CD4-positive, alpha-beta T cell treated with Interleukin-17A for 4 hours (primary cell): ENCODE data around the gene GPR39.
"Not testable (repeated sequence)": the region's sequence is repeated elsewhere in the genome, so short reads cannot be mapped to it uniquely, and the experiment has no call there.

Experiments
- DNase-seq: peaks from one replicate; pipeline ENCODE4 v3.0.0-alpha.2; 2020; ENCODE audit warnings: mixed read lengths

Gene GPR39

GRCh38 chr2:132416723-132417395 is at the start of gene GPR39:
Gene GPR39 (plus strand): TSS chr2:132416805.
- DNase-seq, result no peak

GRCh38 chr2:132368191-132368590 is 48.4 kb upstream of the GPR39 start:
- no peak for DNase-seq

DNA sequence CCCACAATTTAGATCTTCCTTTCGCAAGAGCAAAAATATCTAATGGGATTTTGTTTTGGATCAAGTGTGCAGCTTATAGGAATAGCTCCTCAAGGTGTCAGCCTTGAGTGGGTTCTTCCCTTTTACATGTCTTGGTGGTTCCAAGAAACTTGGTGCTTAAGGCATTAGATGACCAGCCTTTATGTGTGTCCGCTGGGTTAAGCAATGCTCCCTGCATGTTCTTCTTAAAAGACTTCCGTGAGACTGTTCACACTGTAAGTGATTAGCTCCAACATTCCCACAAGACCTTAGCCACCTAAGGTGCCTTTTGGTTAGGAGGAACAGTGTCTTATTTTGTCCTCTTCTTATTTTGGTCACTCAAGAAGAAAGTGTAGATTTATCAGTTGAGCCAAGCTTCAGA is 44.3 kb upstream of the GPR39 start:
- no peak for DNase-seq

- no peak for DNase-seq
These were observed 43.0 kb upstream of the GPR39 start for GRCh38 chr2:132373391-132374135.

DNA sequence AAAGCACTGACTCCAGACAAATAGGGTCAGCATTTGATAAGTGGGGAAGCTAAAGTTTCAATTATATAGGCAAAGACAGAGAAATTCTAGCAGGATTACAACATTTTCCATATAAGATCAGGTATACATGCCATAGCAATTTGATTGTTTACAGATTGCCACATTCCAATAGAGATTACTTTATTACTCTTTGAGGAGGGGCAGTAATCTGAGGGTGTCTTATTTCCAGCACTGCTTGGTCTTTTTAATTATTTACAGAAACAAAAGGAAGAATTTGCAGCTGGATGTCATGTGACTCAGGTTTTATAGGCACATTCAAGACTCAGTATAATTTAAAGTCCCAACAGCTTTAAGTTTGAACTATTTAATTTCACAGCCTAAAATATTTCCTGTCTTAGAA is 42.5 kb upstream of the GPR39 start:
- DNase-seq, result no peak

GRCh38 chr2:132374551-132374950 is 42.1 kb upstream of the GPR39 start:
- no peak for DNase-seq

- no peak for DNase-seq
These were observed 41.6 kb upstream of the GPR39 start for GRCh38 chr2:132374961-132375360.

DNA sequence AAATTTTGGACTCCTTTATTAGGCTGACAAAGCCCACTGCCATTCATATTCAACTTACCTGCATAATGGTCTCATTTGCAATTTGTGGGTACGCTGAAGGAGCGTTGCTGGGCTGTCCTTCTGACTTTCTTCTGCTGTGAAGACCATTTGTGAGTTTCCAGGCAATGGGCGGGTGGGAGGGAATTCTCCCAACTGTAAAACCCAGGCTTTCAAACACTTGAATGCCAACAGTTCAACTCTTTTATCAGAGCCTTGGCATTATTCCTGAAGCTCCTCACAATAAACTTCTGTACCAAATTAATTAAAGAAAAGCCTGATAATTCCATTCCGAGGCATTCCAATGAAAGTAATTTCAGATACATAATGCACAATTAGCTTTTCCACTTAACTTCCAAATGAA is 35.2 kb upstream of the GPR39 start:
- no peak for DNase-seq

- DNase-seq, result no peak
These were observed 32.6 kb upstream of the GPR39 start for GRCh38 chr2:132383956-132384355.

DNA sequence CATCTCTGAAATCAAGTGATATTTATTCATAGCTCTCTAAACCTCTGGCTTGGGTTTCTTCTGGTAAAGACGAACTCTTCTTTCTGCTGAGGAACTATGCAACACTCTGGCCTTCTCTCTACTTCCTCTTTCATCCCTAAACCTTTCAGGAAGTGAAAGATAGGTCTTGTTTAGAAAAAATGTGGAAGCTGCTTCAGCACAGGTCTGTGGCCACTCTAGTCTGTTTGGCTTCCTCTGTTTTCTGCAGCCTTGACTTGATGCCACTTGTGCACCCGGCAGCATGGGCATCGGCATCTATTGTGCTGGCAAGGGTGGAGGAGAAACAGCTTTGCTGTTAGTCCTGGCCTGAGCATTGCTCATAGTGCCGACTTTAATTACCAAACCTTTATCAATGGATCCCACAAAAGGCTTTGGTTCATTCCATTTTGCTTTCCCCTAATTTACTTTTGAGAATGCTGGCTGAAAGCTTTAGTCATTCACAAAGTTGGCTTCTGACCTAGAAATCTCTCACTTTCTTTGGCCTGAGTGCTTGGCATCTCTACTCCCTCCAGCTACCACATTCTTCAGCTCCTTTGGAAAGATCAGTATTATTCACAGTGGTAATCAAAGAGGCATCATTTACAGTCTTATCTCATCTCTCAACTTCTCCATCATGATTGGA is 32.0 kb upstream of the GPR39 start:
- DNase-seq, result no peak

- DNase-seq, result no peak
These were observed 29.5 kb upstream of the GPR39 start for GRCh38 chr2:132387126-132387525.

- DNase-seq, result no peak
These were observed 26.5 kb upstream of the GPR39 start for GRCh38 chr2:132390076-132390475.

GRCh38 chr2:132391378-132391777 is 25.2 kb upstream of the GPR39 start:
- DNase-seq, result no peak

- no peak for DNase-seq
These were observed 24.4 kb upstream of the GPR39 start for GRCh38 chr2:132392221-132392620.

DNA sequence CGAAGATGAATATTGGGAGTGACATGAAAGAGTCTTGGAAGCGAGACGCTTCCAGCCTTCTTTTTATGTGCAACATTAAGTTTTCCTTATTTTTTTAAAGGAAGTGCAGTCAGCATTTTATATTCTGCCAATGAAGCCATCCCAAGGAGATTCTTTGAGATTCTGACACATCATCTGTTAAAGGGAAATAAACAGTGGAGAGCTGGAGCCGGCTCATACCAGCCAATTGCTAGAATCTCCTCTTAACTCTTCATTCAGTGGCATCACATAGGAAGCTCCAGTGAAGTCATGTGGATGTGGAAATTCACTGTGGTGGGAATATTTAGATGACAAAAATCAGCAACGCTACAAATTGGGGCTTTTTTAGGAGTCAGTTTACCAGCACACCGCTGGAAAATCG is 23.7 kb upstream of the GPR39 start:
- DNase-seq, result no peak

DNA sequence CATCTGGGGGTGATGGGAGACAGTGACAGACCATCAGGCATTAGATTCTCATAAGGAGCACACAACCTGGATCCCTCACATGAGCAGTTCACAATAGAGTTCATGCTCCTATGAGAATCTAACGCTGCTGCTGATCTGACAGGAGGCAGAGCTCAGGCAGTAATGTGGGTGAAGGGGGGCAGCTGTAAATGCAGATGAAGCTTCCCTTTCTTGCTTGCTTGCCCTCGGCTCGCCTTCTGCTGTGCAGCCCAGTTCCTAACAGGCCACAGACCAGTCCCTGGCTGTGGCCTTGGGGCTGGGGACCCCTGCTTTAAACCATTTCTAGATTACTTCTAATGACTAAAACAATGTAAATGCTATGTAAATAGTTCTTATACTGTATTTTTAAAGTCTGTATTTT is 19.6 kb upstream of the GPR39 start:
- DNase-seq, result not testable (repeated sequence)

DNA sequence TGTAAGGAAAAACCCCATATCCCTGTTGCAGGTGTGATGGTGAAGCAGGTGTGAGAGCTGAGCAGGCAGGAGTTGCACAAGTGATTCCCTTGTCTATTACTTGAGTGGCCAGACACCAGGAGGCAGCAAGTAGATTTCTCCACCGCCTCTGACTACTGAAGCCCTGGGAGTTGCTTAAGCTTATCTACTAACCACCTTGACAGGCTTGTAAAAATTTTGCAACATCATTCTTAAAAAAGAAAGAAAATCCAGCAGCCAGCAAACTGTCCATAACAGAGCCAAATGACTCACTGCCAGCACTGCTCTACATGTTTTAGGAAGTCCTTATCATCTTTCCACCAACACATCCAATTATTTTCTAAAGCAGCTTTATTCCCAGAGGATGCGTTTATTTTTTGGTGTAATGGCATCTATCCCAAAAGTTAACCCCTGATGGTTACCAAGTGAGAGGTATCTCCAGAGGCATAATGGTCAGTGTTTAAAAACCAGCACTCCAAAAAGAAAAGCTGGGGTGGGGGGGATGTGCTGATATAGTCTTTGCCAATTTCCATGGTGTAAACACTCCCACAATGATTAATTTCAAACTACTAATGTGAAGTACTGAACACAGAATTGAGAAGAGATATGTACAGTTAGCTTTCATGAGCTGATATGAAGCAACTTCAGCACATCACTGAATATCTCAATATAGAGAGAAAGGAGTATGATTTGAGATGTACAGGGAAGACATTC is 16.3 kb upstream of the GPR39 start:
- no peak for DNase-seq

DNA sequence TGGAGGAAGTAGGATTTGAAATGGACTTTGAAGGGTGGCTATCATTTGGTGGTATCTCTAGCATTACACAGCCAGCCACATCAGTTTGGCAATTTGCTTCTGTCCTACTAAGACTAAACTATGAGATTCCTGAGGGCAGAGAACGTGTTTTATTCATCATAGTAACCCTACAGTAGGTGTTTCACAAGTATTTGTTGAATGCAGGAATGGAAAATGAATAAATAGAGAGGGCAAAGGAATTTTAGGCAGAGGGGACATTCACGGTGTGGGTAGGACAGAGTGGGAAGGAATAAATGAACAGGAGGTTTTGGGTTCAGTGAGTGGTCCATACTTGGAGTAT is 15.7 kb upstream of the GPR39 start:
- DNase-seq, result no peak

DNA sequence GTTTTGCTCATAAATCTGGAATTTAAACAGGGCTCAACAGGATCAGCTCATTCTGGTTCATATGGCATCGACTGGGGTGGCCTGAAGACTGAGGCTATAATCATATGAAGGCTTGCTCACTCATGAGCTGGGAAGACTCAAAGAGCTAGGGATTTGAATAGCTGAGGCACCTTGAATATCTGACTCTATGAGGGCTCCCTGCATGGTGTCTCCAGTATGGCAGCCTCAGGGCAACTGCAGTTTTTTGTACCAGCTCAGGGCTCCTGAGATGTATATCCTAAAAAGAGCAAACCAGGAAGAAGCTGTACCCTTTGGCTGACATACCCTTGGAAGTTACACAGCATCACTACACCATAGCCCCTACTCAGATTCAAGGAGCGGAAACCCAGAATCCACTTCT is 15.3 kb upstream of the GPR39 start:
- DNase-seq, result no peak

GRCh38 chr2:132403146-132403545 is 13.5 kb upstream of the GPR39 start:
- DNase-seq, result no peak

- DNase-seq, result no peak
These were observed 12.5 kb upstream of the GPR39 start for GRCh38 chr2:132404056-132404455.

DNA sequence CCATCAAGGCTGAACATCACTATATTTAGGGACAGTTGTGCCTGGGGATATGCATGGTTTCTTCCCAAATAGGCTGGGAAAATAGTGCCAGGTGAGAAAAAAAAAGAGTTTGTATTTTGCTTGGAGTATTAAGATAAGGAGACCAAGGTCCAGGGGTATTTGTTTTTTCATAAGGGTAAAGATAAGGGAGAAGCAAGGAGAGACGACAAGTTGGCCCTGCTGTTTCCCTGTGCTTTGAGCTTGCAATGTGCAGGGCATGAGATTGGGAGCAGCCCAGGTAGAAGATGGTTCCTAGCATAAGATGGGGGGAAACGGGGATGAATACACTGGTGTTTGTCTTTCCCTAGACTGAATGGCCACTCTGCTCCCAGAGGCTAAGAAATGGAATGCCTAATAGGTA is 8.8 kb upstream of the GPR39 start:
- DNase-seq, result no peak

- no peak for DNase-seq
These were observed 4.6 kb upstream of the GPR39 start for GRCh38 chr2:132412021-132412420.

- no peak for DNase-seq
These were observed 2.5 kb upstream of the GPR39 start for GRCh38 chr2:132414081-132414480.
